HEK293T (cell line): ENCODE data around the gene MTMR6.
"Not testable (repeated sequence)": the region's sequence is repeated elsewhere in the genome, so short reads cannot be mapped to it uniquely, and the experiment has no call there.

Source experiments
- CTCF ChIA-PET: fragments of 350-600 bp; formaldehyde crosslinking; extraction: SDS; loops from one replicate; lab custom pipeline; 2021; ENCODE audit warnings: antibody characterized with exemption, inconsistent platforms; lab: Yijun Ruan, JAX
- POLR2A ChIA-PET: fragments of 350-600 bp; formaldehyde crosslinking; extraction: SDS; loops from one replicate; lab custom pipeline; 2020; ENCODE audit warnings: antibody characterized with exemption, inconsistent platforms; lab: Yijun Ruan, JAX
- DNase-seq: peaks from one replicate; pipeline ENCODE4 v3.0.0; 2012; ENCODE audit warnings: mixed read lengths; ENCODE audit errors: extremely low spot score
- ARNT ChIP-seq: fragments of 450-650 bp; IDR thresholded peaks from 2 replicates; pipeline ENCODE4 v1.6.1; 2017; ENCODE audit warnings: mild to moderate bottlenecking
- BHLHE40 ChIP-seq: fragments of 450-650 bp; IDR thresholded peaks from 2 replicates; pipeline ENCODE4 v1.6.1; 2016; ENCODE audit warnings: mild to moderate bottlenecking, moderate library complexity, borderline replicate concordance
- CTBP1 ChIP-seq: fragments of 450-650 bp; IDR thresholded peaks from 2 replicates; pipeline ENCODE4 v1.6.1; 2016; ENCODE audit warnings: borderline replicate concordance
- ELF4 ChIP-seq: fragments of 450-650 bp; IDR thresholded peaks from 2 replicates; pipeline ENCODE4 v1.6.1; 2017; ENCODE audit warnings: antibody characterized with exemption
- FOXA1 ChIP-seq: fragments of 450-650 bp; IDR thresholded peaks from 2 replicates; pipeline ENCODE4 v1.6.1; 2016; ENCODE audit warnings: mild to moderate bottlenecking
- FOXK2 ChIP-seq: fragments of 450-650 bp; IDR thresholded peaks from 2 replicates; pipeline ENCODE4 v1.6.1; 2016; ENCODE audit warnings: mild to moderate bottlenecking
- FOXM1 ChIP-seq: fragments of 450-650 bp; IDR thresholded peaks from 2 replicates; pipeline ENCODE4 v1.6.1; 2017; ENCODE audit warnings: mild to moderate bottlenecking, borderline replicate concordance
- HDGF ChIP-seq: fragments of 450-650 bp; IDR thresholded peaks from 2 replicates; pipeline ENCODE4 v1.6.1; 2017; ENCODE audit warnings: antibody characterized with exemption, borderline replicate concordance
- L3MBTL2 ChIP-seq: fragments of 450-650 bp; conservative IDR thresholded peaks from 2 replicates; pipeline ENCODE4 v1.6.1; 2016; ENCODE audit warnings: mild to moderate bottlenecking
- LEF1 ChIP-seq: fragments of 450-650 bp; IDR thresholded peaks from 2 replicates; pipeline ENCODE4 v1.6.1; 2017; ENCODE audit warnings: mild to moderate bottlenecking, borderline replicate concordance
- NFRKB ChIP-seq: fragments of 450-650 bp; IDR thresholded peaks from 2 replicates; pipeline ENCODE4 v1.6.1; 2016; ENCODE audit warnings: mild to moderate bottlenecking, moderate library complexity
- PKNOX1 ChIP-seq: fragments of 450-650 bp; IDR thresholded peaks from 2 replicates; pipeline ENCODE4 v1.6.1; 2016
- SP1 ChIP-seq: fragments of 450-650 bp; IDR thresholded peaks from 2 replicates; pipeline ENCODE4 v1.6.1; 2017
- SUZ12 ChIP-seq: fragments of 450-650 bp; IDR thresholded peaks from 2 replicates; pipeline ENCODE4 v1.6.1; 2016; ENCODE audit warnings: mild to moderate bottlenecking
- TARDBP ChIP-seq: fragments of 450-650 bp; IDR thresholded peaks from 2 replicates; pipeline ENCODE4 v1.6.1; 2016
- ZNF384 ChIP-seq: fragments of 450-650 bp; IDR thresholded peaks from 2 replicates; pipeline ENCODE4 v1.6.1; 2016

Gene MTMR6

GRCh38 chr13:25319771-25320170, 32.5 kb upstream of the MTMR6 start:
- no peak for DNase-seq
- ChIA-PET POLR2A (interaction anchor here (1.3 kb wide), 1 partner anchor 9 kb away, joined by 3 read pairs; no protein-coding TSS in a partner anchor), CTCF (no interaction called here)
- no peak for TF ChIP-seq ELF4
- TF ChIP-seq LEF1: no peak
- TF ChIP-seq ARNT: no peak
- TF ChIP-seq ZNF384: no peak
- TF ChIP-seq FOXK2: no peak
- TF ChIP-seq BHLHE40: no peak
- no peak for TF ChIP-seq NFRKB
- no peak for TF ChIP-seq PKNOX1
- no peak for TF ChIP-seq HDGF
- TF ChIP-seq FOXA1: no peak
- TF ChIP-seq CTBP1: no peak
- TF ChIP-seq SUZ12: no peak
- TF ChIP-seq L3MBTL2: no peak
- TF ChIP-seq SP1: no peak
- no peak for TF ChIP-seq TARDBP
- no peak for TF ChIP-seq FOXM1

GRCh38 chr13:25318946-25319345, 31.7 kb upstream of the MTMR6 start:
- CTCF ChIA-PET, DNase-seq: not testable (repeated sequence)
- POLR2A ChIA-PET: interaction anchor here (1.3 kb wide), 1 partner anchor 8 kb away, joined by 3 read pairs; no protein-coding TSS in a partner anchor

GRCh38 chr13:25310891-25311290, 23.6 kb upstream of the MTMR6 start:
- CTCF ChIA-PET: no interaction called here
- POLR2A ChIA-PET: interaction anchor here (1.6 kb wide), 1 partner anchor 9 kb away, joined by 3 read pairs; no protein-coding TSS in a partner anchor
- DNase-seq: no peak
- TF ChIP-seq SUZ12 (no peak), FOXK2 (no peak), CTBP1 (no peak), ZNF384 (no peak), ELF4 (no peak), LEF1 (no peak), SP1 (no peak)

GRCh38 chr13:25306671-25307464, 19.6 kb upstream of the MTMR6 start:
- no peak for DNase-seq
- POLR2A ChIA-PET: no interaction called here
- CTCF ChIA-PET: no interaction called here
- TF ChIP-seq LEF1 (no peak), PKNOX1 (peak; percentile 56)

- ChIA-PET POLR2A (interaction anchor here (1.4 kb wide), 1 partner anchor 10 kb away, joined by 5 read pairs; no protein-coding TSS in a partner anchor), CTCF (no interaction called here)
- DNase-seq: no peak
- TF ChIP-seq SP1 (no peak), FOXK2 (no peak), ARNT (no peak)
Observed at GRCh38 chr13:25302121-25302520, 14.8 kb upstream of the MTMR6 start.

GRCh38 chr13:25301347-25302113, 14.2 kb upstream of the MTMR6 start, which contains the start of gene NUP58:
TSS of gene NUP58 (plus strand) at chr13:25301625. CDS start at chr13:25301774, 149 bp downstream.
- ChIA-PET POLR2A (interaction anchor here (1.4 kb wide), 1 partner anchor 10 kb away, joined by 5 read pairs; no protein-coding TSS in a partner anchor), CTCF (no interaction called here)
- peak; percentile 75 for DNase-seq
- peak; percentile 75 for TF ChIP-seq ARNT
- TF ChIP-seq L3MBTL2: peak; percentile 59
- TF ChIP-seq CTBP1: no peak

GRCh38 chr13:25300861-25301346, 13.6 kb upstream of the MTMR6 start:
- POLR2A ChIA-PET: interaction anchor here (1.4 kb wide), 1 partner anchor 9 kb away, joined by 5 read pairs; no protein-coding TSS in a partner anchor

GRCh38 chr13:25295701-25296100, 8.4 kb upstream of the MTMR6 start:
- CTCF ChIA-PET: no interaction called here
- TF ChIP-seq TARDBP: no peak
- POLR2A ChIA-PET: no interaction called here
- DNase-seq: no peak

More at GRCh38 chr13:25300861-25301346, 13.6 kb upstream of the MTMR6 start:
- peak; percentile 6 for DNase-seq
- TF ChIP-seq L3MBTL2: peak; percentile 68
- no peak for TF ChIP-seq NFRKB
- CTCF ChIA-PET: no interaction called here
